ENCODE data around the gene NR1H2.
A peak's percentile ranks its signal among the peaks of the same experiment; 100 is the strongest.

Gene NR1H2

DNA sequence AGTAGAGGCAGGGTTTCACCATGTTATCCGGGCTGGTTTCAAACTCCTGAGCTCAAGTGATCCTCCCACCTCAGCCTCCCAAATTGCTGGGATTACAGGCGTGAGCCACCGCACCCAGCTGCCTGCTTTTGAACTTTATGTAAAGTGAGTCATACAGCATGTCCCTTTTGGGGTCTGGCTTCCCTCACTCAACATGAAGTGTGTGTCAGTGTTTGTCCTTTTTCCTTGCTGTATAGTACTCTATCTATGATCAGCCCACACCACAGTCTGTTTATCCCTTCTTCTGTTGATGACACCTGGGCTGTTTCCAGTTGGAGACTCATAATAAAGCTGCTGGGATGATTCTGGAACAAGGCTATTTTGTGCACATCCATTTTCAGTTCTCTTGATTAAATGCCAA is 44.6 kb downstream of the NR1H2 start:
- DNase-seq (ENCODE audit: low read depth in 2 of 2, low spot score in 1 of 2) = no peak

DNA sequence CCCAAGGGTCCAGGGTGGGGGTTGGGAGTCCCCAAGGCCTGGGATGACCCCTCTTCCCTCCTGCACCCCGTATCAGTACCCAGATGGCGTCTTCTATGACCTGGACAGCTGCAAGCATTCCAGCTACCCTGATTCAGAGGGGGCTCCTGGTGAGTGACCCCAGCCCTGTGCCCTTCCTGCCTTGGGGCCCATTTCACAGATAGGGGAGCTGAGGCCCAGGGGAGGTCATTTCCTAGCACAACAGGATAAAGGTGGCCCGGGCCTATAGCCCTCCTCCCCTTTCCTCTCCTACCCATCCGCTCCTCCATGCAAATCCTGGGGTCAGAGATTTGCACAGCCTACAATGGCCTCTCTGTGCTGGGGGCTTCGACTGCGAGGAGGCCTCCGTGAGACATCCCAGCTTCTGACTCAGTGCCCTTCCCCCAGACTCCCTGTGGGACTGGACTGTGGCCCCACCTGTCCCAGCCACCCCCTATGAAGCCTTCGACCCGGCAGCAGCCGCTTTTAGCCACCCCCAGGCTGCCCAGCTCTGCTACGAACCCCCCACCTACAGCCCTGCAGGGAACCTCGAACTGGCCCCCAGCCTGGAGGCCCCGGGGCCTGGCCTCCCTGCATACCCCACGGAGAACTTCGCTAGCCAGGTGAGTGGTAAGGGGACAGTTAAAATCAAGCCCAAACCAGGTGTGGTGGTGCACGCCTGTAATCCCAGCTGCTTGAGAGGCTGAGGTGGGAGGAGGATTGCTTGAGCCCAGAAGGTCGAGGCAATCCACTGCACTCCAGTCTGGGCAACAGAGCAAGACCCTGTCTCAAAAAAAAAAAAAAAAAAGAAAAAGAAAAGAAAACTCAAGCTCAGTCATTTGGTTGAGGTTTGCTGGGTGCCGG is 46.4 kb downstream of the NR1H2 start:
- no peak for DNase-seq (ENCODE audit: low read depth in 2 of 2, low spot score in 1 of 2)

DNA sequence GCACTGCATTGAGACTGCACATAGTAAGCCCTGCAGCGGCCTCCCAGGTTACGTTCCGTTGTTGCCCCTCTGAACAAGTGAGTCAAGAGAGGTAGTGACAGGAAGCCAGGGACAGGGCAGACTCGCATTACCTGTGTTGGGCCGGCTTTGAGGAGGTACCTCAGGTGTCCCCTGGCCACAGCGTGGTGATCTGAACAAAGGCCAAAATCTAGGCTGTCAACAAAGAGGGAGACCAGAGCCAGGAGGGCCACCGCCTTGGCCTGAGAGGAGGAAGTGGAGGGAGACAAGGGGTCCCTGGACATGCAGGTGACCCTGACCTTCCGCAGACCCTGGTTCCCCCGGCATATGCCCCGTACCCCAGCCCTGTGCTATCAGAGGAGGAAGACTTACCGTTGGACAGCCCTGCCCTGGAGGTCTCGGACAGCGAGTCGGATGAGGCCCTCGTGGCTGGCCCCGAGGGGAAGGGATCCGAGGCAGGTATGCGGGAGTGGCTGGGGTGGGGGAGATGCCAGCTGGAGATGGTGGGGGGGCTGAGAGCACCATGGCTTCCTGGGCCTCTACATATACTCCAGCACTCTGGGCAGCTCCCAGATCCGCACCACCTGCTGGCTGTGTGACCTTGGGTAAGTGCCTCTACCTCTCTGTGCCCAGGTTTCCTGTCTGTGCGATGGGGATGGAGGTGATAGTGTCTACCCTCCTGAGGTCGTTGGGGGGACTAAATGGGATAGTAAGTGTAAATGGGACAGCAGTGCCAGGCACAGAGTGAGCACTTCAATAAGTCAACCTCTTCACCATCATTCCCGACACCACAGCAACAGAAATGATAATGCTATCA is 47.2 kb downstream of the NR1H2 start:
- no peak for DNase-seq (ENCODE audit: low read depth in 2 of 2, low spot score in 1 of 2)

DNA sequence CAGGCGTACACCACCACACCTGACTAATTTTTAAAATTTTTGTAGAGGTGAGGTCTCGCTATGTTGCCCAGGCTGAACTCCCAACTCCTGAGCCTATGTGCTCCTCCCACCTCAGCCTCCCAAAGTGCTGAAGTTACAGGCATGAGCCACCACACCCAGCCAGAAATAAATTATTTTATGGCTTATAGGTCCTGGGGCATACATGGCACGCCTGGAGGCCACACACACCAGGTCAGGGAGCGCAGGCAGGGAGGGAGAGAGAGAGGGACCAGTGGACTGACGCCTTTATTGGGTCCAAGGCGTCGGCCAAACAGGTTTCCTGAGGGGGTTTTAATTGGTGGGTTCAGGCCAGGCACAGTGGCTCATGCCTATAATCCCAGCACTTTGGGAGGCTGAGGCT is 49.3 kb downstream of the NR1H2 start:
- DNase-seq (ENCODE audit: low read depth in 2 of 2, low spot score in 1 of 2) = no peak

DNA sequence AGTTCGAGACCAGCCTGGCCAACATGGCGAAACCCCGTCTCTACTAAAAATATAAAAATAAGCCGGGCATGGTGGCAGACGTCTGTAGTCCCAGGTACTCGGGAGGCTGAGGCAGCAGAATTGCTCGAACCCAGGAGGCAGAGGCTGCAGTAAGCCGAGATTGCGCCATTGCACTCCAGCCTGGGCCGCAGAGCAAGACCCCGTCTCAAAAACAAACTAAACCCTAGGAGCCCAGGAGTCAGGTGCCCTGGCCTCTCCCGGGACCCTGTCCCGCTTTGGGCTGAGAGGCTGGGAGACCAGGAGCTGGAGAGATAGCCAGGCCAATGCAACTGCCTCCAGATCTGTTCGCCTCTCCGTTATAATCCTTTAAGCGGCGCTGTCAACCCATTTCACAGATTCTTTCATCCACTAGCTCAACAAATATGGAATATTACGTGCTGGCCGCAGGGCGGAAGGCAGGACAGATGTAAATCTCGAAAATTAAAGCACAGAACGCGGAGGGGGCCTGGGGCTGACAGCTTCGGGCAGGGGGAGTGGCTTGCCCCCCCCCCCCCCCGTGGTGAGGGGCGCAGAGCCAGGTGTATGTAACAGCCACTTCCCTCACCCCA is 51.2 kb downstream of the NR1H2 start:
- no peak for DNase-seq (ENCODE audit: low read depth in 2 of 2, low spot score in 1 of 2)

DNA sequence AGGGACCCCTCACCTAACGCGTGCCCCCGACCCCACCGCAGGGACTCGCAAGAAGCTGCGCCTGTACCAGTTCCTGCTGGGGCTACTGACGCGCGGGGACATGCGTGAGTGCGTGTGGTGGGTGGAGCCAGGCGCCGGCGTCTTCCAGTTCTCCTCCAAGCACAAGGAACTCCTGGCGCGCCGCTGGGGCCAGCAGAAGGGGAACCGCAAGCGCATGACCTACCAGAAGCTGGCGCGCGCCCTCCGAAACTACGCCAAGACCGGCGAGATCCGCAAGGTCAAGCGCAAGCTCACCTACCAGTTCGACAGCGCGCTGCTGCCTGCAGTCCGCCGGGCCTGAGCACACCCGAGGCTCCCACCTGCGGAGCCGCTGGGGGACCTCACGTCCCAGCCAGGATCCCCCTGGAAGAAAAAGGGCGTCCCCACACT is 51.8 kb downstream of the NR1H2 start:
- DNase-seq (ENCODE audit: low read depth in 2 of 2, low spot score in 1 of 2) = no peak

DNA sequence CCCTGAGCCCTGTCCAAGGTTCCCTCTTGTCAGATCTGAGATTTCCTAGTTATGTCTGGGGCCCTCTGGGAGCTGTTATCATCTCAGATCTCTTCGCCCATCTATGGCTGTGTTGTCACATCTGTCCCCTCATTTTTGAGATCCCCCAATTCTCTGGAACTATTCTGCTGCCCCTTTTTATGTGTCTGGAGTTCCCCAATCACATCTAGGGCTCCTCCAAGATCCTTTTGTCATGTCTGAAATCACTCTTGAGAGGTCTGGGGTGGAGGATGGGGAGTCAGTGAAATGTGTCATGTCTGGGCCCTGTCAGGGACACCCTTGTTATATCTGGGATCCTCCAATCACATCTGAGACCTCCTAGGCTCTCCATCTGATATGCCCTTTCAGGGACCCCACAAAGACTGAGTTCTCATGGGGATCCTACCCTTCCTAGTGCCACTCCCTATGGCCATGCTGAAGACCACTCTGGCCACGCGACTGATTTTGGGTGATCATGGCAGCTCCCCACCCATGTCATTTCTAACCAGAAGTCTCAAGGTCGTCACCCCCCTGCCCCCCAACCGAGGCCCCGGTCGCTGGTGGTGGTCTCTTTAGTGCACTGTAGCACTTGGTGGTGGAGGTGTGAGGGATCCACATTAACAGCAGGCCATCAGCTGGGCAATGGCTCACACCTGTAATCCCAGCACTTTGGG is 52.7 kb downstream of the NR1H2 start:
- no peak for DNase-seq (ENCODE audit: low read depth in 2 of 2, low spot score in 1 of 2)

DNA sequence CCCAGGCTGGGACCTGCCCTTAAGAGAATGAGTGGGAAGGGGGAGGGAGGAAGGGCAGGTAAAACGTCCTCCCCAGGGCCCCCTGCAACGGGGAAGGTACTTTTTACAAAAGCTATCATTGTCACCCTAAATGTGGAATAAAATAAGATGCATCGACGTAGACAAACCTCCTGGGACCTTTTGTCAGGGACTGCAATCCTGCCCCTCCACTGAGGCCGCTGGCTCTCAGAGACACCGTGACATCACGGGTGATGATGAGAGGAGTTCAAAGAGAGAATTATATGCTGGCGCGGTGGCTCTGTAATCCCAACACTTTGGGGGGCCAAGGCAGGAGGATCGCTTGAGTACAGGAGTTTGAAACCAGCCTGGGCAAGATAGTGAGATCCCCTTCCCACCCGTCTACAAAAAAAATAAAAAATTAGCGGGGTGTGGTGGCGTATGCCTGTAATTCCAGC is 54.7 kb downstream of the NR1H2 start:
- DNase-seq (ENCODE audit: low read depth in 2 of 2, low spot score in 1 of 2) = no peak

DNA sequence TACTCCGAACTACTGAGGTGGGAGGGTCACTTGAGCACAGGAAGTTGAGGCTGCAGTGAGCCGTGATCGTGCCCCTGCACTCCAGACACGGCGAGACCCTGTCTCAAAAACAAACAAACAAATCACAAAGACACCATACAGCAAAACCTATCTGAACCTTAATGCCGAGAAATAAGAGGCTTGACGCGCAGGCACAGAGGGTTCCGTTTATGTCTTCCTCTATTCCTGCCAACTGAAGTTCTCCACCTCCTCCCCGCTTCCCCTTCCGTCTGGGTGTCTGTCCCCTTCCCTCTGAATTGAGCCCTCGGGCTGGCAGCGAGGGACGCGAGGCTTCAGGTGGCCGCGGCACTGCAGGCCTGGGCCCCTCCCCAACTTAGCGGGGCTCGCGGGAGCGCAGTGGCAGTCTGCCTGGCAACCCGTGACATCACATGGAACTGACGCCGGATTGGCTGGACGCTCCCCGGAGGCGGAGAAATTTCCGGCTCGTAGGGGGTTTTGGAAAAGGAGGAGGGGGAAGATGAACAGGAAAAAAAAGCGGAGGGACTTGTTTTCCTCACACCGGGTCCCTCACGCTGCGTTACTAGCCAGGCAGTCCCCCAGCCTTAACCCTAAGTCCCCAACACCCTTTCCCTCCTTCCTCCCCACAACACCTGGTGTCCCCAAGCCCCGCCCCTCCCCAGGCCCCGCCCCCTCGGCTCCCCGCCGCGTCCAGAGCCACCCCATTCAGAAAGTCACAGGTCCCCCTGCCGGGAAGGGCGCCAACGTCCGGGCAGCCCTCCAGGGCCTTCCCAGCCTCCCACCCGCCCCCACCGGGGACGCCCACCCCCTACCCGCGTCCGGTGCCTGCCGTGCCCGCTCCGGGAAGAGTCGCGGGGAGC is 55.3 kb downstream of the NR1H2 start:
- DNase-seq (ENCODE audit: low read depth in 2 of 2, low spot score in 1 of 2) = peak; percentile 72 to 89

DNA sequence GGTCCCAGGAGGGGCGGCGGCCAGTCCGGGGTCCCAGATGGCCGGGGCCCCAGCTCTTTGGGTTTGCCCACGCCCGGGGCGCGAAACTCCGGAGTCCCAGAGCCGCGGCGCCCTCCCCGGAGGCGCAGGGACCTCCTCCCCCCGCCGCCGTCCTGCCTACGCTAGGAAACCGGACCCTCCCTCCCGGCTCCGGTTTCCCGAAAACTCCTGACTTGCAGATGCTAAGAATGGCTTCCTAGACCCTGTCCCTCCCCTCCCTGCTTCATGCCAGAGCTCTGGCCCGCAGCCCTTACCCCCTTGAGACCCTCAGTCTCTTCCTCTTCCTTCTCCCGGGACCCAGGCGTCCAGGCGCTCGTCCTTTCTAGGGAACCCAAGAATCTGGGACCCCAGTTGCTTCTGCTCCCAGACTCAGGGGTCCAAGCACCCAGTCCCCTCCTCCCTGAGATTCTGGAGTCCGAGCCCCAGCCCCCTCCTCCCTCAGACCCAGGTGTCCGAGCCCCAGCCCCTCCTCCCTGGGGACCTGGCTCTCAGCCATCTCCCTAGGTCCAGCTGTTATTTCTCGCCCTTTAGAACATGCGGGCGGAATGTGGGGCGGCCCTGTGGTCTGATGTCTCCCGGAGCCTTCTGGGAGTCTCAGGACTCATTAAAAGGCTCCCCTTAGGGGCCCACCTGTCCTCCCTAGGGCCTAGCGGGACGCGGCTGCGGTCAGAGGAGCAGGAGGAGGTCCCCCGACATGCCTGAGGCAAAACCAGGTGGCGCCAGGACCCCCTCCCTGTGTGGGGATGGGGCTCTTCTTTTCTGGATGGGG is 56.2 kb downstream of the NR1H2 start, which contains the start of gene MYBPC2:
Gene MYBPC2, plus strand, starts transcription at position 672 of the 808 bp plus-strand sequence. Its CDS starts 62 bp downstream, at position 734.
- no peak for DNase-seq (ENCODE audit: low read depth in 2 of 2, low spot score in 1 of 2)

Data from stimulated activated CD8-positive, alpha-beta memory T cell treated with anti-CD3 and anti-CD28 coated beads, Interleukin-4, amount 100 ng/mL, for 4 hours (primary cell).